ENCODE data around the gene PPA1.

DNA sequence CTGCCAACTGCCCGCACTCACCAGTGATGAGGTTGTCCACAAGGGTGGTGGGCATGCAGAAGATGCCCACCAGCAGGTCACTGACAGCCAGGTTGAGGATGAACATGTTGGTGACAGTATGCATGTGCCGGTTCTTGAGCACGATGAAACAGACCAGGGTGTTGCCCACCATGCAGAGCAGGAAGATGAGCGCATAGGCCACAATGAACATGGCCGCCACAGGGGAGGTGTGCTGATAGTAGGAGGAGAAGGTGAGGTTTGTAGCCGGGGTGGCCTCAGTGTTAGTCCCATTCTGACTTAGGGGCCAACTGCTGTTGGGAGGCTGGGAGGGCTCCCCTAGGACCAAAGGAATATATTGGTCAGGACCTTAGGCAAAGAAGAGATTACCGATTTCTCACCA, 32.8 kb upstream of the PPA1 start:
- TF ChIP-seq EP300 (IDR thresholded peaks at IDR 0.05) (no peak), CTCF (IDR thresholded peaks at IDR 0.05) (no peak)
